Measurements from ENCODE around the gene PRKCZ.

DNA sequence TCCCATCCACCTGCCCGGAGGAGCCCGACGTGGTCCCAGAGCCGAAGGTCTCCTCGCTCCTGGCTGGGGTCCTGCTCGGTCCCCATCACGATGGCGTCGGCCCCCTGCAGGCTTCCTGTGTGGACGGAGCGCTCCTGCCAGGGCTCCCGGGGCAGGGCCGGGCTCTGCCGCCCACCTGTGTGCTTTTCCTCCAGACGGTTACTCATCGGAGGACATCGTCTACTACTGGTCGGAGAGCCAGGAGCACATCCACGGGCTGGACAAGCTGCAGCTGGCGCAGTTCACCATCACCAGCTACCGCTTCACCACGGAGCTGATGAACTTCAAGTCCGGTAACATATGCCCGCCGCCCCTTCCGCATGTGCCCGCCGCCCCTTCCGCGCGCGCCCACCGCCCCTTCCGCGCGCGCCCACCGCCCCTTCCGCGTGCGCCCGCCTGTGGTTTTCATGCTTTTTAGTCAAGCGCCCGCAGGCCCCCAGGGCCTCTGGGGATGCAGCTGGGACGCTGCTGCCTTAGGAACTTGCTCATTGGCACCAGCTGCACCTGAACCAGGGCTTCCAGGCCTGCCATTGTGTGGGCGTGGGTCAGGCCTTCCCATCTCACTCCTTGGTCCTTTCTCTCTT lies 22.1 kb upstream of the PRKCZ start:
- TF ChIP-seq, protein P1, sequence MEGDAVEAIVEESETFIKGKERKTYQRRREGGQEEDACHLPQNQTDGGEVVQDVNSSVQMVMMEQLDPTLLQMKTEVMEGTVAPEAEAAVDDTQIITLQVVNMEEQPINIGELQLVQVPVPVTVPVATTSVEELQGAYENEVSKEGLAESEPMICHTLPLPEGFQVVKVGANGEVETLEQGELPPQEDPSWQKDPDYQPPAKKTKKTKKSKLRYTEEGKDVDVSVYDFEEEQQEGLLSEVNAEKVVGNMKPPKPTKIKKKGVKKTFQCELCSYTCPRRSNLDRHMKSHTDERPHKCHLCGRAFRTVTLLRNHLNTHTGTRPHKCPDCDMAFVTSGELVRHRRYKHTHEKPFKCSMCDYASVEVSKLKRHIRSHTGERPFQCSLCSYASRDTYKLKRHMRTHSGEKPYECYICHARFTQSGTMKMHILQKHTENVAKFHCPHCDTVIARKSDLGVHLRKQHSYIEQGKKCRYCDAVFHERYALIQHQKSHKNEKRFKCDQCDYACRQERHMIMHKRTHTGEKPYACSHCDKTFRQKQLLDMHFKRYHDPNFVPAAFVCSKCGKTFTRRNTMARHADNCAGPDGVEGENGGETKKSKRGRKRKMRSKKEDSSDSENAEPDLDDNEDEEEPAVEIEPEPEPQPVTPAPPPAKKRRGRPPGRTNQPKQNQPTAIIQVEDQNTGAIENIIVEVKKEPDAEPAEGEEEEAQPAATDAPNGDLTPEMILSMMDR (IDR thresholded peaks at IDR 0.05; ENCODE audit: insufficient read depth, low read depth, low read length): no peak
- no peak for TF ChIP-seq EZH2 (IDR thresholded peaks at IDR 0.05; ENCODE audit: insufficient read depth, low read length)

Data from astrocyte (in vitro differentiated cells and primary cell).